KOPT-K1 (cell line): ENCODE results near the gene IFITM10.
"Not testable (repeated sequence)": the region's sequence is repeated elsewhere in the genome, so short reads cannot be mapped to it uniquely, and the experiment has no call there.

ENCODE experiments used
- H3K27ac ChIP-seq: fragments of 200-600 bp; sonication (generic); 2 replicates; pipeline ENCODE4 v1.5.1; 2016; ENCODE audit warnings: antibody characterized with exemption, mild to moderate bottlenecking, low read depth, low read length; ENCODE audit not compliant: poor library complexity, severe bottlenecking
- H3K36me3 ChIP-seq: fragments of 200-600 bp; sonication (generic); 2 replicates; pipeline ENCODE4 v1.5.1; 2017; ENCODE audit warnings: antibody characterized with exemption, mild to moderate bottlenecking, low read length, moderate library complexity; ENCODE audit not compliant: insufficient read depth
- H3K9me3 ChIP-seq: fragments of 200-600 bp; sonication (generic); 2 replicates; pipeline ENCODE4 v1.5.1; 2017; ENCODE audit warnings: antibody characterized with exemption, low read length, mild to moderate bottlenecking; ENCODE audit not compliant: insufficient read depth, poor library complexity, severe bottlenecking

Gene IFITM10

GRCh38 chr11:1694064-1694845 is 56.1 kb downstream of the IFITM10 start:
- H3K27ac ChIP-seq = no peak overlapping the region

GRCh38 chr11:1693327-1694063 is 56.9 kb downstream of the IFITM10 start:
- Histone ChIP-seq H3K27ac (no peak overlapping the region), H3K36me3 (no peaks in the 10 kb centered on the region), H3K9me3 (no peaks in the 10 kb centered on the region)

More at GRCh38 chr11:1694064-1694845, 56.1 kb downstream of the IFITM10 start:
- no peaks in the 10 kb centered on the region for H3K9me3 ChIP-seq
- H3K36me3 ChIP-seq = no peaks in the 10 kb centered on the region

GRCh38 chr11:1692708-1693326 is 57.6 kb downstream of the IFITM10 start:
- Histone ChIP-seq H3K9me3 (no peaks in the 10 kb centered on the region), H3K27ac (no peak overlapping the region), H3K36me3 (no peaks in the 10 kb centered on the region)

GRCh38 chr11:1691878-1692707 is 58.3 kb downstream of the IFITM10 start:
- Histone ChIP-seq H3K27ac (no peak overlapping the region), H3K36me3 (no peaks in the 10 kb centered on the region), H3K9me3 (no peaks in the 10 kb centered on the region)

- no peaks in the 10 kb centered on the region for H3K36me3 ChIP-seq
- no peaks in the 10 kb centered on the region for H3K9me3 ChIP-seq
- no peak overlapping the region for H3K27ac ChIP-seq
Measured at GRCh38 chr11:1691026-1691877, 59.1 kb downstream of the IFITM10 start.

DNA sequence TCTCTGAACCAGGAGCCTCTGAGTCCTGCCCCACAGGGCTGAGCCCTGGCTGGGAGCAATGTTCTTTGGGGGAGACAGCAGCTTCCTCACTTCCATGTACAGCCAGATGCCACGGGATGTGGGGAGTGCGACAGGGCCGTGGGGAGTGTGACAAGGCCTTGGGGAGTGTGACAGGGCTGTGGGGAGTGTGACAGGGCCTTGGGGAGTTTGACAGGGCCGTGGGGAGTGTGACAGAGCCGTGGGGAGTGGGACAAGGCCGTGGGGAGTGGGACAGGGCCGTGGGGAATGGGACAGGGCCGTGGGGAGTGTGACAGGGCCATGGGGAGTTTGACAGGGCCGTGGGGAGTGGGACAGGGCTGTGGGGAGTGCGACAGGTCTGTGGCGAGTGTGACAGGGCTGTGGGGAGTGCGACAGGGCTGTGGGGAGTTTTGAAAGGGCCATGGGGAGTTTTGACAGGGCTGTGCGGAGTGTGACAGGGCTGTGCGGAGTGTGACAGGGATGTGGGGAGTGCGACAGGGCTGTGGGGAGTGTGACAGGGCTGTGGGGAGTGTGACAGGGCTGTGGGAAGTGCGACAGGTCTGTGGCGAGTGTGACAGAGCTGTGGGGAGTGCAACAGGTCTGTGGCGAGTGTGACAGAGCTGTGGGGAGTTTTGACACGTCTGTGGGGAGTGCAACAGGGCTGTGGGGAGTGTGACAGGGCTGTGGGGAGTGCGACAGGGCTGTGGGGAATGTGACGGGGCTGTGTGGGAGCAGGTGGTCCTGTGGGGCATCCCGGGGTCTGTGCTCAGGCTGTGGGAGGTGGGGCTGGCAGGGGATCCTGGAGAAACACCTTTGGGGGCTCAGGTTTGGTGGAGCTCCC is 60.0 kb downstream of the IFITM10 start:
- Histone ChIP-seq H3K9me3 (no peaks in the 10 kb centered on the region), H3K27ac (no peak overlapping the region), H3K36me3 (no peaks in the 10 kb centered on the region)

DNA sequence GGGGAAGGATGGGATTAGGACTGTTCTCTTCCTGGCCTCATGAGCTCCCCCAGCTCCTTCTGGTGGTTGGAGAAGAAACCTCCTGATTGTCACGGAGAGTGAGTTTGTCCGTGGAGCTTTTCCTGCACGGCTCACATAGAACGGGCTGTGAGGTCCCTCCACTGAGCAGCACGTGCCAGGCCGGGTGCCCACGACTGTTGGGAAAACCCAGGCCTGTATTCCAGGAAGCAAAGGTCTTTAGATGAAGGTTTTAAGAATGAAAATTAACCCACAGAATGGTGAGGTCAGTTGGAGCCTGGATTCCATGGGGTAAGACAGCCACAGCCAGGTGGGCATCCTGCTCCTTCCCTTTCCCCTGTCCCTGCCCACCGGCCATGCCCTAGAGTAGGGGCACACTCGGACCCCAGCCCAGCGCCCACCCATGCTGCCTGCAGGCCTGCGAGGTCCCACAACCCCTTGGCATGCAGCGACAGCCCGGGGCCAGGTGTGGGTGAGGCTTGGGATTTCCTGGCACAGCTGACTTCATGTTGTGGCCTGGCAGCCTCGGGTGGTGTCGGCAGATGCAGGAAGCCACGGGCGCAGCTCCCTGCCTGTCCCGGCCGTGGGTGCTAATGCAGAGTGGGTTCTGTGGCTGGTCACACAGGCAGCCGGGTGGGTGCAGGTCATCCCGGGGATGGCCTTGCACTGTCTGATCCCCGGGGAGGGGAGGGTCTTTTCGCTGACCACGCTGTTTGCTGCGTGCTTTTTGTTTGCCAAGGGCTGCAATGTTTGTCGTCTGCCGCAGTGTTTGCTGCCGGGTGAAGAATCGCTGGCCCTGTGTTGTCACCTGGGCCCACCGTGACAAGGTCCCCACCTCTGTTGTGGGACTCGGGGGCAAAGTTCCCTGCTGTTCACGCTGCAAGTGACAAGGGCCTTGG is 60.9 kb downstream of the IFITM10 start:
- not testable (repeated sequence) for H3K36me3 ChIP-seq, H3K9me3 ChIP-seq, H3K27ac ChIP-seq

DNA sequence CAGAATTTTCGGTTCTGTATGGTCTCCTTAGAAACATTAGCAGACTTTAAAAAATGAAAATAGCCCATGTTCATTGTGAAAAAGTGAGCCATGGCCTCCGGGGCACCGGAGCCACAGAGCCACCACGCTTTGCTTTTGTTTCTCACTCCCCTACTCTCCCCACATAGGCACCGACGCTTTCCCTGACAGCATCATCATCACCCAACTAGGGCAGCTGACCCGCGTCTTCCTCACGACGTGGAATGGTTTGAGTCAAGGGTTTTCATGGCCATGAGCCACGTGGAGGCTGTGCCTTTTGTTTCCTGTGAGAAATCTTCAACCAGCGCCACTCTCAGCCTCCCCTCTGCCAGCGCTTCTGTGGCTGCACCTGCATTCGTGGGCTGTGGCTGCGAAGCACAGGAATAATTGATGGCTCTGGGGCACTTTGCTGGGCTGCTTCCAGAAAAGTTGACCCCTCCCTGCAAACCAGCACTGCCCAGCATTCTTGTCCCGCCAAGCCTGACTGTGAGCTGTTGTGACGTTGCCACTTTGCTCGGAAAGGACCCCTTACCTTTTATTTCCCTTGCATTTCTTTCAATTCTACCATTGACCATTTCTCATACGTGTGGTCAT is 62.0 kb downstream of the IFITM10 start:
- not testable (repeated sequence) for H3K36me3 ChIP-seq, H3K27ac ChIP-seq, H3K9me3 ChIP-seq

GRCh38 chr11:1686220-1686619 is 64.2 kb downstream of the IFITM10 start:
- H3K36me3 ChIP-seq, H3K9me3 ChIP-seq, H3K27ac ChIP-seq: not testable (repeated sequence)

DNA sequence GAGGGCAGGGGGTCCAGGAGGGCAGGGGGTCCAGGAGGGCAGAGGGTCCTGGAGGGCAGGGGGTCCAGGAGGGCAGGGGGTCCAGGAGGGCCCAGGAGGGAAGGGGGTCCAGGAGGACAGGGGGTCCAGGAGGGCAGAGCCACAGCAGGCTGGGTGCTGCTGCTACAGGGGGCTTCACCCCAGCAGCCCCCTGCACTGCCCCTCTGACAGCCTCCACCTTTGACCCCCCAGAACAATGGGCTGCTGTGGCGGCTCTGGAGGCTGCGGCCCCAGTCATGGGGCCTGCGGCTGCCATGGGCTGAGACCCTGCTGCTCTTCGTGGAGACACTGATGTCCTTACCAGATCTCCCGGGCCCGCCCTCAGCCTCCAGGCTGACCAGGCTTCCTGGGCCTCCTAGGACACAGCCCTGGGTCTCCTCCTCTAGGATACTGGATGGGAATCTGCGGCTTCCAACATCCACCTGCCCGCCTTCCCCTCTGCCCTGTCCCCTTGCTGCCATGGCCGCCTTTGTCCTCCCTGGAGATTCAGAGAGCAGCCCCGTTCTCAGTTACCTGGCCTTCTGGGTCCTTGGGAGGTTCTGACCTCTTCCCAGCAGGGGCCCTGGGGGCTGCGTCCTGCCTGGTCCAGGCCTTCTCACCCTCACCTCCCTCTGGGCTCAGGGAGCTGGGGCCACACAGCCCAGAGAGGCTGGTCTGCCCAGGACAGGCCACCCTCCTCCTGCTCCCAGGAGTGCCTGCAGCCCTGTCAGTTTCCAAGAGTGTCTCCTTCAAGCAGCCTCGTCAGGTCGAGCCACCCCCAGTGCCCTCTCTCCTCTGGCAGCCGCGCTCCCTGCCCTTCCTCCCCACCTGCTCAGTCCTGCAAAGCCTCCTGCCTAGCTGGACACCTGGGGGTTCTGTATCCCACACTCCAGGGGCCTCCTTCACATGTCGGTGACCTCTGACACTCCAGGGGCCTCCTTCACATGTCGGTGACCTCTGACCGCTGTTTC is 65.2 kb downstream of the IFITM10 start:
- H3K27ac ChIP-seq, H3K36me3 ChIP-seq, H3K9me3 ChIP-seq: not testable (repeated sequence)

DNA sequence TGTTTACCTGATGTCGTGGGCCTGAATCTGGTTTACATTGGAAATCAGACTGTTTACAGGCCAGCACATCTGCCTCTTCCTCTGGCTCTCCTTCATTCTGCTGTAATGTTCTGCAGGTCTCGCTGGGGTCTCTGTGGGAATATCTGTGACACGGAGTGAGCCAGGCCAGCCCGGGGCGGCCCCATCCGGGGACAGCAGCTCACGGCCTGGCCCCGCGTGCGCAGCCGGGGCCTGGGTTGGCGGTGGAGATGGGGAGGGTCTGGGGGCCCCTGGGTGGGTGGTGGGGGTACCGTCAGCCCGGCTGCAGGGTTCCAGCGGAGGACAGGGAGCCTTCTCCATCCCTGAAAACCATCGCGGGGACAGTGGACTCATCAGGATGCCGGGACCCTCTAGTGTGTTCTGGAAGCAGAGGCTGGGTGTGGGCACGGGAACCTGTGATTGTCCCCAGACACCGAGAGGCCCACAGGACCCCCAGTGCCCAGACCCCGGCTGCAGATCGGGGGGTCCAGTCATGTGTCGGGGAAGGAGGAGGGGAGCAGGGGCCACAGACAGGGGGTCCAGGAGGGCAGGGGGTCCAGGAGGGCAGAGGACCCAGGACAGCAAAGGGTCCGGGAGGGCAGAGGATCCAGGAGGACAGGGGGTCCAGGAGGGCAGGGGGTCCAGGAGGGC is 66.4 kb downstream of the IFITM10 start:
- H3K36me3 ChIP-seq, H3K9me3 ChIP-seq, H3K27ac ChIP-seq: not testable (repeated sequence)
